Measurements from ENCODE around the gene ITSN2. TPM values are rescaled to one million over a fixed set of nuclear protein-coding genes. Genes with fewer than 3 reads are reported as not detected.

ITSN2 gene
- total RNA-seq, 1 donor from 2014 or later = 28.6 TPM

GRCh38 chr2:24211408-24211807, 148.9 kb downstream of the ITSN2 start:
- no peak overlapping the region for H3K27ac Mint-ChIP-seq (ENCODE audit: unreplicated experiment)
- no peaks in the 10 kb centered on the region for H3K27me3 Mint-ChIP-seq (ENCODE audit: low read depth)
- no peak for TF ChIP-seq CTCF (IDR thresholded peaks at IDR 0.05)
- no peak overlapping the region for H3K4me3 Mint-ChIP-seq (ENCODE audit: unreplicated experiment)
- H3K9me3 Mint-ChIP-seq (ENCODE audit: low read depth) = no peaks in the 10 kb centered on the region
- DNase-seq (ENCODE audit: low spot score) = no peak
- peaks cover 4% of the 10 kb centered on the region for H3K4me1 Mint-ChIP-seq (ENCODE audit: low read depth)
- peaks cover 44% of the 10 kb centered on the region for H3K36me3 Mint-ChIP-seq (ENCODE audit: low read depth)

DNA sequence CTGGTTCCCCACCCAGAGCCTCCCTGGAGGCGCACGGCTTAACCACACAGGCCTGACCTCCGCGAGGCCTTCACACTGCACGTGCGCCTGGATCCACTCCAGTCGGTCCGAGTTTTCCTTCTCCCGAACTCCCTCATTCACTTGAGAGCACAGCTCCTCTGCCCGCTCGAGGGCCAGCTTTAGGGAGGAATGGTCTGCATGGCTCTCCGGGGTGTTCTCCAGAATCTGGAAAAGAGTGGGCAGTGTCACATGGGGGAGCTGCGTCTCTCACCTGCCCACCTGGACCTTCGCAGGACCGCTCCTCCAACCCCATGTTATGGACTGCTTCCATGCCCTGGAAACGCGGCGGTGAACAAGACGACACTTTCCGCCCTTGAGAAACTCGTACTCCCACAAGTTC, 149.6 kb downstream of the ITSN2 start:
- Mint-ChIP-seq H3K27ac (ENCODE audit: unreplicated experiment) (no peak overlapping the region), H3K36me3 (ENCODE audit: low read depth) (peaks cover 43% of the 10 kb centered on the region)

DNA sequence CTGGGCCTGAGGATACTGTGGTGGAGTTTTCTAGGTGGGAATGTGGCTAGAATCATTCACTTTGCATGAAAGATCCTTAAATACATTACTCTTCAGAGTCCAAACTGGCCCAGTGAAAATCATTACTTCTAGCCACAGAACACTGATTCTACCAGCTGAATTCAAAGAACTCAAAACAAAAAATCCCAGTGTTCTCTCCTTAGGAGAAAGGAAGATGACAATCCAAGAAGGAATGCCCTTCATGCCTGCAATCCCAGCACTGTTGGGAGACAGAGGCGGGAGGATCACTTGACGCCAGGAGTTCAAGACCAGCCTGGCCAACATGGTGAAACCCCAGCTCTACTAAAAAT, 150.3 kb downstream of the ITSN2 start:
- H3K27ac Mint-ChIP-seq (ENCODE audit: unreplicated experiment) = no peak overlapping the region
- no peaks in the 10 kb centered on the region for H3K27me3 Mint-ChIP-seq (ENCODE audit: low read depth)
- no peak for TF ChIP-seq CTCF (IDR thresholded peaks at IDR 0.05)
- peaks cover 4% of the 10 kb centered on the region for H3K4me1 Mint-ChIP-seq (ENCODE audit: low read depth)
- H3K9me3 Mint-ChIP-seq (ENCODE audit: low read depth) = no peaks in the 10 kb centered on the region
- no peak for DNase-seq (ENCODE audit: low spot score)
- peaks cover 46% of the 10 kb centered on the region for H3K36me3 Mint-ChIP-seq (ENCODE audit: low read depth)
- H3K4me3 Mint-ChIP-seq (ENCODE audit: unreplicated experiment) = no peak overlapping the region

More for the DNA sequence above, 149.6 kb downstream of the ITSN2 start:
- TF ChIP-seq CTCF (IDR thresholded peaks at IDR 0.05) = no peak
- Mint-ChIP-seq H3K27me3 (ENCODE audit: low read depth) (no peaks in the 10 kb centered on the region), H3K4me3 (ENCODE audit: unreplicated experiment) (no peak overlapping the region), H3K4me1 (ENCODE audit: low read depth) (peaks cover 4% of the 10 kb centered on the region), H3K9me3 (ENCODE audit: low read depth) (no peaks in the 10 kb centered on the region)
- no peak for DNase-seq (ENCODE audit: low spot score)

- peaks cover 4% of the 10 kb centered on the region for H3K4me1 Mint-ChIP-seq (ENCODE audit: low read depth)
- peaks cover 49% of the 10 kb centered on the region for H3K36me3 Mint-ChIP-seq (ENCODE audit: low read depth)
- H3K9me3 Mint-ChIP-seq (ENCODE audit: low read depth) = no peaks in the 10 kb centered on the region
- no peak overlapping the region for H3K4me3 Mint-ChIP-seq (ENCODE audit: unreplicated experiment)
- no peaks in the 10 kb centered on the region for H3K27me3 Mint-ChIP-seq (ENCODE audit: low read depth)
- no peak for DNase-seq (ENCODE audit: low spot score)
- no peak for TF ChIP-seq CTCF (IDR thresholded peaks at IDR 0.05)
- no peak overlapping the region for H3K27ac Mint-ChIP-seq (ENCODE audit: unreplicated experiment)
Measured at GRCh38 chr2:24209389-24210105, 150.8 kb downstream of the ITSN2 start.

GRCh38 chr2:24208490-24208889, 151.8 kb downstream of the ITSN2 start:
- no peak for DNase-seq (ENCODE audit: low spot score)
- Mint-ChIP-seq H3K27me3 (ENCODE audit: low read depth) (no peaks in the 10 kb centered on the region), H3K36me3 (ENCODE audit: low read depth) (peaks cover 57% of the 10 kb centered on the region), H3K4me1 (ENCODE audit: low read depth) (peaks cover 4% of the 10 kb centered on the region), H3K4me3 (ENCODE audit: unreplicated experiment) (no peak overlapping the region), H3K9me3 (ENCODE audit: low read depth) (no peaks in the 10 kb centered on the region), H3K27ac (ENCODE audit: unreplicated experiment) (no peak overlapping the region)
- no peak for TF ChIP-seq CTCF (IDR thresholded peaks at IDR 0.05)

All from chondrocyte (in vitro differentiated cells).